ENCODE measurements around the gene MYL10.

DNA sequence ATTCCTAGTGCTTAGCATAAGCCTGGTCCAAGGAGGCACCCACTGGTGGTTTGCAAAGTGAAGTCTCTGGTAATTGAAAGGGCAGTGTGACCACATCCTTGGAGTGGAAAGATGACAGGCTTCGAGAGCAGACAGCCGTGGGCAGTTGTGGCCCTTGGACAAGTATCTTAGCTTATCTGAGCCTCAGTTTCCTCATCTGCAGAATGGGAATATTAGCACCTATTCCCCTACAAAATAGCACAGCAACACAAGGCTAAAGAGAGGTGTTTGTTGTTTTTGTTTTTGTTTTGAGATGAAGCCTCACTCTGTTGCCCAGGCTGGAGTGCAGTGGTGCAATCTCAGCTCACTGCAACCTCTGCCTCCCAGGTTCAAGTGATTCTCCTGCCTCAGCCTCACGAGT, 29.3 kb downstream of the MYL10 start:
- TF ChIP-seq EP300 (conservative IDR thresholded peaks at IDR 0.05; ENCODE audit: poor library complexity, severe bottlenecking), result no peak
- no peak for TF ChIP-seq EZH2 (IDR thresholded peaks at IDR 0.05; ENCODE audit: borderline replicate concordance, insufficient read depth, low read length, poor library complexity, severe bottlenecking)
- no peak for TF ChIP-seq MXI1 (conservative IDR thresholded peaks at IDR 0.05; ENCODE audit: poor library complexity, severe bottlenecking)
- TF ChIP-seq, protein P1, sequence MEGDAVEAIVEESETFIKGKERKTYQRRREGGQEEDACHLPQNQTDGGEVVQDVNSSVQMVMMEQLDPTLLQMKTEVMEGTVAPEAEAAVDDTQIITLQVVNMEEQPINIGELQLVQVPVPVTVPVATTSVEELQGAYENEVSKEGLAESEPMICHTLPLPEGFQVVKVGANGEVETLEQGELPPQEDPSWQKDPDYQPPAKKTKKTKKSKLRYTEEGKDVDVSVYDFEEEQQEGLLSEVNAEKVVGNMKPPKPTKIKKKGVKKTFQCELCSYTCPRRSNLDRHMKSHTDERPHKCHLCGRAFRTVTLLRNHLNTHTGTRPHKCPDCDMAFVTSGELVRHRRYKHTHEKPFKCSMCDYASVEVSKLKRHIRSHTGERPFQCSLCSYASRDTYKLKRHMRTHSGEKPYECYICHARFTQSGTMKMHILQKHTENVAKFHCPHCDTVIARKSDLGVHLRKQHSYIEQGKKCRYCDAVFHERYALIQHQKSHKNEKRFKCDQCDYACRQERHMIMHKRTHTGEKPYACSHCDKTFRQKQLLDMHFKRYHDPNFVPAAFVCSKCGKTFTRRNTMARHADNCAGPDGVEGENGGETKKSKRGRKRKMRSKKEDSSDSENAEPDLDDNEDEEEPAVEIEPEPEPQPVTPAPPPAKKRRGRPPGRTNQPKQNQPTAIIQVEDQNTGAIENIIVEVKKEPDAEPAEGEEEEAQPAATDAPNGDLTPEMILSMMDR (IDR thresholded peaks at IDR 0.05; ENCODE audit: poor library complexity, severe bottlenecking), result no peak
- TF ChIP-seq SMC3 (conservative IDR thresholded peaks at IDR 0.05; ENCODE audit: poor library complexity), result no peak
- TF ChIP-seq POLR2AphosphoS5 (IDR thresholded peaks at IDR 0.05), result no peak
- TF ChIP-seq, protein P2, sequence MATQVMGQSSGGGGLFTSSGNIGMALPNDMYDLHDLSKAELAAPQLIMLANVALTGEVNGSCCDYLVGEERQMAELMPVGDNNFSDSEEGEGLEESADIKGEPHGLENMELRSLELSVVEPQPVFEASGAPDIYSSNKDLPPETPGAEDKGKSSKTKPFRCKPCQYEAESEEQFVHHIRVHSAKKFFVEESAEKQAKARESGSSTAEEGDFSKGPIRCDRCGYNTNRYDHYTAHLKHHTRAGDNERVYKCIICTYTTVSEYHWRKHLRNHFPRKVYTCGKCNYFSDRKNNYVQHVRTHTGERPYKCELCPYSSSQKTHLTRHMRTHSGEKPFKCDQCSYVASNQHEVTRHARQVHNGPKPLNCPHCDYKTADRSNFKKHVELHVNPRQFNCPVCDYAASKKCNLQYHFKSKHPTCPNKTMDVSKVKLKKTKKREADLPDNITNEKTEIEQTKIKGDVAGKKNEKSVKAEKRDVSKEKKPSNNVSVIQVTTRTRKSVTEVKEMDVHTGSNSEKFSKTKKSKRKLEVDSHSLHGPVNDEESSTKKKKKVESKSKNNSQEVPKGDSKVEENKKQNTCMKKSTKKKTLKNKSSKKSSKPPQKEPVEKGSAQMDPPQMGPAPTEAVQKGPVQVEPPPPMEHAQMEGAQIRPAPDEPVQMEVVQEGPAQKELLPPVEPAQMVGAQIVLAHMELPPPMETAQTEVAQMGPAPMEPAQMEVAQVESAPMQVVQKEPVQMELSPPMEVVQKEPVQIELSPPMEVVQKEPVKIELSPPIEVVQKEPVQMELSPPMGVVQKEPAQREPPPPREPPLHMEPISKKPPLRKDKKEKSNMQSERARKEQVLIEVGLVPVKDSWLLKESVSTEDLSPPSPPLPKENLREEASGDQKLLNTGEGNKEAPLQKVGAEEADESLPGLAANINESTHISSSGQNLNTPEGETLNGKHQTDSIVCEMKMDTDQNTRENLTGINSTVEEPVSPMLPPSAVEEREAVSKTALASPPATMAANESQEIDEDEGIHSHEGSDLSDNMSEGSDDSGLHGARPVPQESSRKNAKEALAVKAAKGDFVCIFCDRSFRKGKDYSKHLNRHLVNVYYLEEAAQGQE (IDR thresholded peaks at IDR 0.05; ENCODE audit: borderline replicate concordance), result no peak
- TF ChIP-seq TAF1 (IDR thresholded peaks at IDR 0.05; ENCODE audit: low read depth), result no peak

Measured in neural cell (in vitro differentiated cells).